Measurements from ENCODE around the gene AP1G2. TPM values are rescaled to one million over a fixed set of nuclear protein-coding genes. Genes with fewer than 3 reads are reported as not detected.

The AP1G2 gene
- total and polyA plus RNA-seq, 2 of the 13 experiments (the other 11 are each of a cell fraction or from before 2014, with no cell fraction given), result 96.9 to 611 TPM

DNA sequence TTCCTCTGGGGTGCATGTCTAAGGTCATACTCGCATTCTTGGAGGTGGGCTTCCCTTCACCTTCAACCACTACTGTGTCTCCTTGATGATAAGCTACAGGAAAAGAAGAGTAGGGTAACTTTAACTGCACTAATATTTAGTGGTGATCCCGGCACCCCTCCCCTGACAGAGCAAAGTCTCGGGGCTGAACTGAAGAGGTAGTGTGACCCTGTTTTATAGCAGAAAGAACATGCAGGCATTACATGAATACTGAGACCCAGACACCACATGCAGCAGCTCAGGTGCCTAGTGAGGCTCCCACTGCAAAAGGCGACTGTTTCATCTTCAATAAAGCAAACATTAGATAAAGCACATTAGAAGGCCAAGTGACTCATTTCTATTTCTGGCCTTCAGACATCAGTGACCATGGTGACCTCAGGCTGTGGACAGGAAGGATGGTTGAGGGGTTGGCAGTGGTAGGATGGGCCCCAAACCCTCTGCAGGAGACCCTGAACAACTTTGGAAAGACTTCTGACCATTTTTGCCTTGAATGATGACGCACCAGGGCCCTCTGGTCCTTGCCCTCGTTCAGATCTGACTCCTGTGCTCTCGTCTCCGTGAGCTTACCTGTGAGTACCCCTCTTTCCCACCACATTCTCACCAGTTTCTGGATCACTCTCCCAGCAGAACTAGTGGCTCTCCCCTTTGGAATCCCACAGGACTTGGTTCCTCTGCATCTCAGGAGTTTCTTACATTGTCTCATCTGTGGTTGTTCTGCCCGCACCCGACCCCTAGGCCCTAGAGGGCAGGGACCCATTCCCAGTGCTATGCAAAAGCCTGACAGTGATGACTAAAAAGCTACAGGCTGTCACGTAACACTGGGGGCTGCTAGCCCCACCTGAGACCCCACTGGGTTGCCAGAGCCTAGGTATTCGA, 34.8 kb upstream of the AP1G2 start (continued):
- TF ChIP-seq, protein P1, sequence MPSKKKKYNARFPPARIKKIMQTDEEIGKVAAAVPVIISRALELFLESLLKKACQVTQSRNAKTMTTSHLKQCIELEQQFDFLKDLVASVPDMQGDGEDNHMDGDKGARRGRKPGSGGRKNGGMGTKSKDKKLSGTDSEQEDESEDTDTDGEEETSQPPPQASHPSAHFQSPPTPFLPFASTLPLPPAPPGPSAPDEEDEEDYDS (CRISPR knock-in tag; IDR thresholded peaks at IDR 0.05), result peak; percentile 65; the same call in 1 of the 2 replicates
- TF ChIP-seq, protein P2, sequence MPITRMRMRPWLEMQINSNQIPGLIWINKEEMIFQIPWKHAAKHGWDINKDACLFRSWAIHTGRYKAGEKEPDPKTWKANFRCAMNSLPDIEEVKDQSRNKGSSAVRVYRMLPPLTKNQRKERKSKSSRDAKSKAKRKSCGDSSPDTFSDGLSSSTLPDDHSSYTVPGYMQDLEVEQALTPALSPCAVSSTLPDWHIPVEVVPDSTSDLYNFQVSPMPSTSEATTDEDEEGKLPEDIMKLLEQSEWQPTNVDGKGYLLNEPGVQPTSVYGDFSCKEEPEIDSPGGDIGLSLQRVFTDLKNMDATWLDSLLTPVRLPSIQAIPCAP (CRISPR knock-in tag; IDR thresholded peaks at IDR 0.05; ENCODE audit: low read depth), result no peak; the same call in 1 of the 2 replicates
- TF ChIP-seq SPEN (CRISPR knock-in tag; IDR thresholded peaks at IDR 0.05; ENCODE audit: low read depth) (peak; percentile 64; the same call in 1 of the 2 replicates), MTF2 (CRISPR knock-in tag; IDR thresholded peaks at IDR 0.05; ENCODE audit: borderline replicate concordance) (no peak), ZNF468 (CRISPR knock-in tag; IDR thresholded peaks at IDR 0.05) (no peak), SOX13 (IDR thresholded peaks at IDR 0.05) (0 out of 2 replicates have a peak, but pooled peaks have one; percentile 65), SOX13 (CRISPR knock-in tag; conservative IDR thresholded peaks at IDR 0.05 in 1 of 2, IDR thresholded peaks at IDR 0.05 in 1 of 2) (peak in 1 of 2 experiments; percentile 88; a peak in 3 of 4 replicates), KLF9 (CRISPR knock-in tag; IDR thresholded peaks at IDR 0.05; ENCODE audit: low read depth) (no peak; the same call in 1 of the 2 replicates)
- TF ChIP-seq, protein P3, sequence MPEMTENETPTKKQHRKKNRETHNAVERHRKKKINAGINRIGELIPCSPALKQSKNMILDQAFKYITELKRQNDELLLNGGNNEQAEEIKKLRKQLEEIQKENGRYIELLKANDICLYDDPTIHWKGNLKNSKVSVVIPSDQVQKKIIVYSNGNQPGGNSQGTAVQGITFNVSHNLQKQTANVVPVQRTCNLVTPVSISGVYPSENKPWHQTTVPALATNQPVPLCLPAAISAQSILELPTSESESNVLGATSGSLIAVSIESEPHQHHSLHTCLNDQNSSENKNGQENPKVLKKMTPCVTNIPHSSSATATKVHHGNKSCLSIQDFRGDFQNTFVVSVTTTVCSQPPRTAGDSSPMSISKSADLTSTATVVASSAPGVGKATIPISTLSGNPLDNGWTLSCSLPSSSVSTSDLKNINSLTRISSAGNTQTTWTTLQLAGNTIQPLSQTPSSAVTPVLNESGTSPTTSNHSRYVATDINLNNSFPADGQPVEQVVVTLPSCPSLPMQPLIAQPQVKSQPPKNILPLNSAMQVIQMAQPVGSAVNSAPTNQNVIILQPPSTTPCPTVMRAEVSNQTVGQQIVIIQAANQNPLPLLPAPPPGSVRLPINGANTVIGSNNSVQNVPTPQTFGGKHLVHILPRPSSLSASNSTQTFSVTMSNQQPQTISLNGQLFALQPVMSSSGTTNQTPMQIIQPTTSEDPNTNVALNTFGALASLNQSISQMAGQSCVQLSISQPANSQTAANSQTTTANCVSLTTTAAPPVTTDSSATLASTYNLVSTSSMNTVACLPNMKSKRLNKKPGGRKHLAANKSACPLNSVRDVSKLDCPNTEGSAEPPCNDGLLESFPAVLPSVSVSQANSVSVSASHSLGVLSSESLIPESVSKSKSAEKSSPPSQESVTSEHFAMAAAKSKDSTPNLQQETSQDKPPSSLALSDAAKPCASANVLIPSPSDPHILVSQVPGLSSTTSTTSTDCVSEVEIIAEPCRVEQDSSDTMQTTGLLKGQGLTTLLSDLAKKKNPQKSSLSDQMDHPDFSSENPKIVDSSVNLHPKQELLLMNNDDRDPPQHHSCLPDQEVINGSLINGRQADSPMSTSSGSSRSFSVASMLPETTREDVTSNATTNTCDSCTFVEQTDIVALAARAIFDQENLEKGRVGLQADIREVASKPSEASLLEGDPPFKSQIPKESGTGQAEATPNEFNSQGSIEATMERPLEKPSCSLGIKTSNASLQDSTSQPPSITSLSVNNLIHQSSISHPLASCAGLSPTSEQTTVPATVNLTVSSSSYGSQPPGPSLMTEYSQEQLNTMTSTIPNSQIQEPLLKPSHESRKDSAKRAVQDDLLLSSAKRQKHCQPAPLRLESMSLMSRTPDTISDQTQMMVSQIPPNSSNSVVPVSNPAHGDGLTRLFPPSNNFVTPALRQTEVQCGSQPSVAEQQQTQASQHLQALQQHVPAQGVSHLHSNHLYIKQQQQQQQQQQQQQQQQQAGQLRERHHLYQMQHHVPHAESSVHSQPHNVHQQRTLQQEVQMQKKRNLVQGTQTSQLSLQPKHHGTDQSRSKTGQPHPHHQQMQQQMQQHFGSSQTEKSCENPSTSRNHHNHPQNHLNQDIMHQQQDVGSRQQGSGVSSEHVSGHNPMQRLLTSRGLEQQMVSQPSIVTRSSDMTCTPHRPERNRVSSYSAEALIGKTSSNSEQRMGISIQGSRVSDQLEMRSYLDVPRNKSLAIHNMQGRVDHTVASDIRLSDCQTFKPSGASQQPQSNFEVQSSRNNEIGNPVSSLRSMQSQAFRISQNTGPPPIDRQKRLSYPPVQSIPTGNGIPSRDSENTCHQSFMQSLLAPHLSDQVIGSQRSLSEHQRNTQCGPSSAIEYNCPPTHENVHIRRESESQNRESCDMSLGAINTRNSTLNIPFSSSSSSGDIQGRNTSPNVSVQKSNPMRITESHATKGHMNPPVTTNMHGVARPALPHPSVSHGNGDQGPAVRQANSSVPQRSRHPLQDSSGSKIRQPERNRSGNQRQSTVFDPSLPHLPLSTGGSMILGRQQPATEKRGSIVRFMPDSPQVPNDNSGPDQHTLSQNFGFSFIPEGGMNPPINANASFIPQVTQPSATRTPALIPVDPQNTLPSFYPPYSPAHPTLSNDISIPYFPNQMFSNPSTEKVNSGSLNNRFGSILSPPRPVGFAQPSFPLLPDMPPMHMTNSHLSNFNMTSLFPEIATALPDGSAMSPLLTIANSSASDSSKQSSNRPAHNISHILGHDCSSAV (CRISPR knock-in tag; IDR thresholded peaks at IDR 0.05; ENCODE audit: borderline replicate concordance), result no peak
- TF ChIP-seq, protein P4, sequence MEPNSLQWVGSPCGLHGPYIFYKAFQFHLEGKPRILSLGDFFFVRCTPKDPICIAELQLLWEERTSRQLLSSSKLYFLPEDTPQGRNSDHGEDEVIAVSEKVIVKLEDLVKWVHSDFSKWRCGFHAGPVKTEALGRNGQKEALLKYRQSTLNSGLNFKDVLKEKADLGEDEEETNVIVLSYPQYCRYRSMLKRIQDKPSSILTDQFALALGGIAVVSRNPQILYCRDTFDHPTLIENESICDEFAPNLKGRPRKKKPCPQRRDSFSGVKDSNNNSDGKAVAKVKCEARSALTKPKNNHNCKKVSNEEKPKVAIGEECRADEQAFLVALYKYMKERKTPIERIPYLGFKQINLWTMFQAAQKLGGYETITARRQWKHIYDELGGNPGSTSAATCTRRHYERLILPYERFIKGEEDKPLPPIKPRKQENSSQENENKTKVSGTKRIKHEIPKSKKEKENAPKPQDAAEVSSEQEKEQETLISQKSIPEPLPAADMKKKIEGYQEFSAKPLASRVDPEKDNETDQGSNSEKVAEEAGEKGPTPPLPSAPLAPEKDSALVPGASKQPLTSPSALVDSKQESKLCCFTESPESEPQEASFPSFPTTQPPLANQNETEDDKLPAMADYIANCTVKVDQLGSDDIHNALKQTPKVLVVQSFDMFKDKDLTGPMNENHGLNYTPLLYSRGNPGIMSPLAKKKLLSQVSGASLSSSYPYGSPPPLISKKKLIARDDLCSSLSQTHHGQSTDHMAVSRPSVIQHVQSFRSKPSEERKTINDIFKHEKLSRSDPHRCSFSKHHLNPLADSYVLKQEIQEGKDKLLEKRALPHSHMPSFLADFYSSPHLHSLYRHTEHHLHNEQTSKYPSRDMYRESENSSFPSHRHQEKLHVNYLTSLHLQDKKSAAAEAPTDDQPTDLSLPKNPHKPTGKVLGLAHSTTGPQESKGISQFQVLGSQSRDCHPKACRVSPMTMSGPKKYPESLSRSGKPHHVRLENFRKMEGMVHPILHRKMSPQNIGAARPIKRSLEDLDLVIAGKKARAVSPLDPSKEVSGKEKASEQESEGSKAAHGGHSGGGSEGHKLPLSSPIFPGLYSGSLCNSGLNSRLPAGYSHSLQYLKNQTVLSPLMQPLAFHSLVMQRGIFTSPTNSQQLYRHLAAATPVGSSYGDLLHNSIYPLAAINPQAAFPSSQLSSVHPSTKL (CRISPR knock-in tag; IDR thresholded peaks at IDR 0.05), result peak; percentile 98
